Trophoblast cell (in vitro differentiated cells and primary cell): Measurements from ENCODE around the gene MAGI1.

Source experiments
- DNase-seq, 2 donors: peaks; one replicate each; pipeline ENCODE4 v3.0.0-alpha.2; 2016
- H2AFZ ChIP-seq: 2 replicates; pipeline ENCODE4 v1.6.1; 2013; ENCODE audit warnings: low read length, moderate library complexity, mild to moderate bottlenecking; ENCODE audit not compliant: insufficient read depth, poor library complexity
- H2AK5ac ChIP-seq: 2 replicates; pipeline ENCODE4 v1.6.1; 2013; ENCODE audit warnings: mild to moderate bottlenecking, low read length
- H2BK120ac ChIP-seq: 2 replicates; pipeline ENCODE4 v1.6.1; 2013; ENCODE audit warnings: low read length, mild to moderate bottlenecking, moderate library complexity; ENCODE audit not compliant: insufficient read depth, poor library complexity
- H2BK12ac ChIP-seq: 2 replicates; pipeline ENCODE4 v1.6.1; 2013; ENCODE audit warnings: mild to moderate bottlenecking, low read length, moderate library complexity
- H2BK5ac ChIP-seq: 2 replicates; pipeline ENCODE4 v1.6.1; 2013; ENCODE audit warnings: low read length, low read depth, moderate library complexity, mild to moderate bottlenecking; ENCODE audit not compliant: poor library complexity
- H3K14ac ChIP-seq: 2 replicates; pipeline ENCODE4 v1.6.1; 2013; ENCODE audit warnings: mild to moderate bottlenecking, low read length
- H3K18ac ChIP-seq: 2 replicates; pipeline ENCODE4 v1.6.1; 2013; ENCODE audit warnings: mild to moderate bottlenecking, low read length
- H3K23ac ChIP-seq: 2 replicates; pipeline ENCODE4 v1.6.1; 2013; ENCODE audit warnings: low read length
- H3K27ac ChIP-seq: 2 replicates; pipeline ENCODE4 v1.5.1; 2013; ENCODE audit warnings: low read depth, mild to moderate bottlenecking, inconsistent platforms, low read length, moderate library complexity
- H3K27me3 ChIP-seq: 2 replicates; pipeline ENCODE4 v1.6.1; 2013; ENCODE audit warnings: inconsistent platforms, mild to moderate bottlenecking, low read length, moderate library complexity; ENCODE audit not compliant: insufficient read depth
- H3K36me3 ChIP-seq, 2 experiments: 1 replicate in 1 of 2; 2 replicates in 1 of 2; pipeline ENCODE4 v1.6.1; 2013; ENCODE audit warnings: low read length in 2 of 2, mild to moderate bottlenecking in 2 of 2, moderate library complexity in 1 of 2; ENCODE audit not compliant: insufficient read depth in 2 of 2, control insufficient read depth in 1 of 2
- H3K4ac ChIP-seq: 2 replicates; pipeline ENCODE4 v1.6.1; 2013; ENCODE audit warnings: low read depth, mild to moderate bottlenecking, low read length, moderate library complexity
- H3K4me1 ChIP-seq, 2 experiments: 1 replicate in 1 of 2; 2 replicates in 1 of 2; pipeline ENCODE4 v1.6.1; 2013; ENCODE audit warnings: low read length in 2 of 2, mild to moderate bottlenecking in 2 of 2, moderate library complexity in 1 of 2; ENCODE audit not compliant: insufficient read depth in 2 of 2, control insufficient read depth in 1 of 2
- H3K4me2 ChIP-seq: 2 replicates; pipeline ENCODE4 v1.6.1; 2013; ENCODE audit warnings: inconsistent platforms, mild to moderate bottlenecking, low read length, moderate library complexity
- H3K4me3 ChIP-seq: 2 replicates; pipeline ENCODE4 v1.5.1; 2013; ENCODE audit warnings: mild to moderate bottlenecking, low read depth, low read length, inconsistent platforms
- H3K79me1 ChIP-seq: one replicate; pipeline ENCODE4 v1.6.1; 2013; ENCODE audit warnings: low read length
- H3K79me2 ChIP-seq: 2 replicates; pipeline ENCODE4 v1.6.1; 2013; ENCODE audit warnings: low read length, mild to moderate bottlenecking; ENCODE audit not compliant: control insufficient read depth, insufficient read depth, poor library complexity
- H3K9ac ChIP-seq: 2 replicates; pipeline ENCODE4 v1.6.1; 2013; ENCODE audit warnings: mild to moderate bottlenecking, low read length
- H3K9me3 ChIP-seq: 2 replicates; pipeline ENCODE4 v1.6.1; 2013; ENCODE audit warnings: low read depth, mild to moderate bottlenecking, control low read depth, inconsistent platforms, low read length; ENCODE audit not compliant: insufficient read depth
- H4K12ac ChIP-seq: 2 replicates; pipeline ENCODE4 v1.6.1; 2013; ENCODE audit warnings: low read depth, mild to moderate bottlenecking, low read length, moderate library complexity
- H4K8ac ChIP-seq: 2 replicates; pipeline ENCODE4 v1.6.1; 2013; ENCODE audit warnings: low read depth, mild to moderate bottlenecking, low read length, moderate library complexity
- H4K91ac ChIP-seq: one replicate; pipeline ENCODE4 v1.6.1; 2013; ENCODE audit warnings: low read depth, mild to moderate bottlenecking, low read length, moderate library complexity
- WGBS: extraction: QIAGEN DNeasy Blood & Tissue Kit; methylation state at CpG from one replicate; pipeline ENCODE4 v1.1.7; 2013; ENCODE audit warnings: missing lambda C conversion rate; ENCODE audit not compliant: insufficient read length, insufficient coverage; ENCODE audit errors: extremely low coverage; 5-methylcytosine and 5-hydroxymethylcytosine counted together

Gene MAGI1

DNA sequence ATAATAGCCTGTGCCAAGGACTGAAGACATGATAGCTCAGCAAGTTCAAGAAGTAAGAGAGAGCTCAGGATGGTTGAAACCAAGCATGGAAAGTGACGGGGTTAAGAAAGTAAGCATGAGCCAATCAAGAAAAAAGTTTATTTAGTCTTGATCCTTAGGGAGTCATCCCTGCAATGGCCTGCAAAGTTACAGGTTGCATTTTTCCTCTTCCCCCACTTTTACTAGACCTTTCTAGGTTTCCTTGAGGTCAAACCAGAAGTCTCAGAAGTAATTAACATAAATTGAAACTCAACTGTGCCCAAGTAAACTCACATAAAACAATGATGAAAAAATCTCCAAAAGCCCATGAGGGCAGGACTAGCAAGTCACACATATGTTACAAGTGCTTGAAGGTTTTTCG lies 250.9 kb downstream of the MAGI1 start:
- no peak overlapping the region for H3K4me3 ChIP-seq
- no peak overlapping the region for H4K12ac ChIP-seq
- H3K9ac ChIP-seq, result no peak overlapping the region
- H3K4me2 ChIP-seq, result no peak overlapping the region
- H3K4me1 ChIP-seq, result no peaks in the 10 kb centered on the region
- H2AFZ ChIP-seq, result no peak overlapping the region
- H2BK12ac ChIP-seq, result no peak overlapping the region
- no peak overlapping the region for H4K8ac ChIP-seq
- H3K4ac ChIP-seq, result no peak overlapping the region
- no peak overlapping the region for H3K14ac ChIP-seq
- DNase-seq, result no peak
- H4K91ac ChIP-seq, result no peak overlapping the region
- no peaks in the 10 kb centered on the region for H3K79me2 ChIP-seq
- no CpG with 5 or more reads among the region's 2 CpGs for WGBS
- H3K36me3 ChIP-seq, result no peaks in the 10 kb centered on the region
- H3K27me3 ChIP-seq, result no peaks in the 10 kb centered on the region
- H2BK120ac ChIP-seq, result no peak overlapping the region
- H2AK5ac ChIP-seq, result no peak overlapping the region
- peaks cover 2% of the 10 kb centered on the region for H3K79me1 ChIP-seq
- H3K18ac ChIP-seq, result no peak overlapping the region
- H3K23ac ChIP-seq, result no peak overlapping the region
- peaks cover 1% of the 10 kb centered on the region for H3K9me3 ChIP-seq
- no peak overlapping the region for H2BK5ac ChIP-seq
- no peak overlapping the region for H3K27ac ChIP-seq

DNA sequence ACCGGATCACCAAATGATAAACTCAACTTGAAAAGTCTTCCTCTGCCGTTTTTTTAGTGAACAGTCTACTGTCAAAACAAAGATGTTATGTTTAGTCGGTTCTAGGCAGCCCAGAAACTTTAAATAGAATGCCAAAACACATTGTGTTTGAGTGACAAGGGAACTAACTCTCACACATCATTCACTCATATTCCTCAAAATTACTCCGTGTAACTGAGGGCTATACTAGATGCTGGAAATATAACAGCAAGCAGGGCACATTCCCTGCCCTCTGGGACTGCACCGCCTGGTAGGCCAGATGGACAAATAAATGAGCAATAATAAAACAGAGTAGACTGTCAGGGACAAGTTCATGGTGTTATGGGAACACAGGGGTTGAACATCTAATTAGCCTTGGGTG lies 251.4 kb downstream of the MAGI1 start:
- no peaks in the 10 kb centered on the region for H3K79me1 ChIP-seq

DNA sequence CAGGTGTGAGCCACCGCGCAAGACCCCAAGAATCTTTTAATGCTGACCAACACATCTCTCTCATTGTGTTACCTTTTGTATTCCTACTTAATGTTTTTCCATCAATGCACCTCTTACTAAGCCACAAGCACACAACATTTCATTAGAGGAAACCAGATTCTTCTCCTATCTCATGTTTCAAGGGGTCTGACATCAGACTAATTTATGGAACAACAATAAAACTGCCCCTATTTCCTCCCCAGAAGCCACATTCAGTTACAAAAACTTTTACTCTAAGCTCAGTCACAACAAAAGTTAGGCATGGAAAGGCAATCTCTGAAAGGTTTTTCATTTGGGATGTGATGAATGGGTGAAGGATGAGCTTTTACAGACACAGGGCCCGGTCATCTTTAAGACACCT lies 251.8 kb downstream of the MAGI1 start:
- Histone ChIP-seq H3K18ac (no peak overlapping the region), H4K12ac (no peak overlapping the region), H3K27ac (no peak overlapping the region), H4K91ac (no peak overlapping the region), H2AK5ac (no peak overlapping the region), H2BK5ac (no peak overlapping the region), H3K4me3 (no peak overlapping the region), H3K9ac (no peak overlapping the region), H2AFZ (no peak overlapping the region), H3K14ac (no peak overlapping the region), H4K8ac (no peak overlapping the region), H3K79me1 (no peaks in the 10 kb centered on the region), H3K27me3 (no peaks in the 10 kb centered on the region), H3K4me1 (no peaks in the 10 kb centered on the region), H3K9me3 (peaks cover 1% of the 10 kb centered on the region), H3K36me3 (no peaks in the 10 kb centered on the region), H2BK120ac (no peak overlapping the region), H3K4me2 (no peak overlapping the region), H2BK12ac (no peak overlapping the region), H3K79me2 (no peaks in the 10 kb centered on the region), H3K4ac (no peak overlapping the region), H3K23ac (no peak overlapping the region)
- DNase-seq, result no peak
- no CpG with 5 or more reads among the region's 3 CpGs for WGBS

More for the DNA sequence above, 251.4 kb downstream of the MAGI1 start:
- H3K4ac ChIP-seq, result no peak overlapping the region
- H3K36me3 ChIP-seq, result no peaks in the 10 kb centered on the region
- H3K4me1 ChIP-seq, result no peaks in the 10 kb centered on the region
- WGBS, result no CpG with 5 or more reads among the region's 5 CpGs
- no peak overlapping the region for H2BK12ac ChIP-seq
- no peak overlapping the region for H4K12ac ChIP-seq
- no peak overlapping the region for H2AK5ac ChIP-seq
- no peaks in the 10 kb centered on the region for H3K79me2 ChIP-seq
- no peak overlapping the region for H3K23ac ChIP-seq
- no peak overlapping the region for H4K8ac ChIP-seq
- H4K91ac ChIP-seq, result no peak overlapping the region
- H2BK5ac ChIP-seq, result no peak overlapping the region
- no peak overlapping the region for H2AFZ ChIP-seq
- H3K18ac ChIP-seq, result no peak overlapping the region
- no peak overlapping the region for H2BK120ac ChIP-seq
- peaks cover 1% of the 10 kb centered on the region for H3K9me3 ChIP-seq
- no peak overlapping the region for H3K4me2 ChIP-seq
- no peaks in the 10 kb centered on the region for H3K27me3 ChIP-seq
- no peak overlapping the region for H3K14ac ChIP-seq
- peak overlapping the region; percentile 53 for H3K9ac ChIP-seq
- H3K27ac ChIP-seq, result no peak overlapping the region
- no peak overlapping the region for H3K4me3 ChIP-seq
- DNase-seq, result no peak

DNA sequence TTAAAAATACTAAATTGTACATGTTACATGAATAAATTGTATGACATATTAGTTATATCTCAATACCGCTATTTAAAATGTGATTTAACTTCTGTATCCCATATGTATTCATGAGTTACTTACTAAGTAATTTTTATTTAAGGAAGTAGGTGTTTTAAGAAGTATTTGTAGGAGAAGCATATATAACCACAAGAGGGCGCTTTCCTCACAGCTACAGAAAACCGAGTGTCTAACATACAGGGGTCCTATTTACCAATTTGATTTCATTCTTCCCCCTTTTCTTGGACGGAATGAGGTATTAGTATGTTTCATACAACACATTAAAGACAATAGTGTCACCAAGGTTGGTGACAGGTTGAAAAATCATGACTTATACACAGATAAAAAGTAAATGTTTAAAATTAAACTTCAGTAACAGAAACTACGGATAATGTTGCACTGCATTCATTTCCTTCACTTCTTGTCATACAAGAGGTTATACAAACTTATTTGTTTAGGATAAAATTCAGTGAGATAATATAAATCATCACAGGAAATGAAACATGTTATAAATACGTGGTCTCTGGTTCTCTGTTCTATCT lies 253.6 kb downstream of the MAGI1 start:
- Histone ChIP-seq H3K79me2 (no peaks in the 10 kb centered on the region), H4K8ac (no peak overlapping the region), H3K27ac (no peak overlapping the region), H3K36me3 (no peaks in the 10 kb centered on the region), H3K4me1 (no peaks in the 10 kb centered on the region), H2BK12ac (no peak overlapping the region), H3K79me1 (no peaks in the 10 kb centered on the region), H3K27me3 (no peaks in the 10 kb centered on the region), H3K4me2 (no peak overlapping the region), H3K18ac (no peak overlapping the region), H3K14ac (no peak overlapping the region), H3K23ac (no peak overlapping the region), H3K4ac (no peak overlapping the region), H2AFZ (no peak overlapping the region), H2BK5ac (no peak overlapping the region), H2AK5ac (no peak overlapping the region), H3K9ac (no peak overlapping the region), H3K4me3 (no peak overlapping the region), H4K91ac (no peak overlapping the region), H2BK120ac (no peak overlapping the region), H3K9me3 (no peaks in the 10 kb centered on the region), H4K12ac (no peak overlapping the region)
- no CpG with 5 or more reads among the region's 6 CpGs for WGBS
- DNase-seq, result peak in 1 of 2 donors; percentile 75
